Measurements from ENCODE around the gene CYP4B1.

- TF ChIP-seq POLR2A (IDR thresholded peaks at IDR 0.05) = no peak
- no peak for TF ChIP-seq CTCF (IDR thresholded peaks at IDR 0.05)
- no peak for TF ChIP-seq EP300 (IDR thresholded peaks at IDR 0.05)
- TF ChIP-seq POLR2AphosphoS5 (IDR thresholded peaks at IDR 0.05) = no peak
Measured at GRCh38 chr1:46818591-46818990, 19.7 kb downstream of the CYP4B1 start.
